Measurements from ENCODE around the gene STIMATE. TPM values are rescaled to one million over a fixed set of nuclear protein-coding genes. Genes with fewer than 3 reads are reported as not detected.

The STIMATE gene
- total and polyA plus RNA-seq, 2 of the 4 experiments (the other 2 are of a cell fraction), result 10.6 to 17.8 TPM

DNA sequence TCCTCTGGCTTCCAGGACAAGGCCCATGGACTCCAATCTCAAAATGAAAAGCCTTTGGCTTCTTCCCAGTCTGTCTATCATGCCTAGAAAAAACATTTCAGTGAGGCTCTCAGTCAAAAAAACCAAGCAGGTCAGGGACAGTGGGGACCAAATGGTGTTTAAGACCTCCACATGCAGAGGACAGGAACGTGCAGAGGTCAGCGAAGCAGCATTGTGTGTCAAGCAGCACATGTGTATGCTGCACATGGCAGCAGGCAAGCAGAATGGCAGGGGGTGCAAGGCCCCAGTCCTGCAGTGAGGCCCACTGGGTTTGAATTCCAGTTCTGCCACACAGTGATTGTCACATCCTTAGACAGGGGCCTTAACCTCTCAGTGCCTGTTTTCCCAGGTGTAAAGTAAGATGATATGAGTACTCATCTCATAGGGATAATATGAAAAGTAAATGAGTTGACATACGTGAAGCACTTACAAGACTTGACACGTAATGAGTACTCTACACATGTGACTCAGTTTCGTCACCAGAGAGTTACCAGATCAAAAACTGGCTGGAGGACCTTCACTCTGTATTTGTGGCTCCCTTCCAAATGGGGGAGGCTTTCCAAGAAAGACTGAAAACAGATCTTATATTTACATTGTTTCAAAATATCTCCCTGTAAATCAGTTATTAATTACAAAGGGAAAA is 11.2 kb downstream of the STIMATE start:
- TF ChIP-seq FOS (IDR thresholded peaks at IDR 0.05; ENCODE audit: low read depth, low read length) (no peak), MAZ (IDR thresholded peaks at IDR 0.05; ENCODE audit: borderline replicate concordance, low read depth, low read length) (no peak), RFX5 (IDR thresholded peaks at IDR 0.05; ENCODE audit: low read depth, low read length) (no peak), SMC3 (IDR thresholded peaks at IDR 0.05; ENCODE audit: low read depth, low read length) (no peak), MXI1 (IDR thresholded peaks at IDR 0.05; ENCODE audit: borderline replicate concordance, low read depth, low read length) (no peak), RAD21 (IDR thresholded peaks at IDR 0.05; ENCODE audit: low read length) (no peak), BHLHE40 (IDR thresholded peaks at IDR 0.05; ENCODE audit: low read depth, low read length) (no peak), MAFK (IDR thresholded peaks at IDR 0.05; ENCODE audit: low read depth, low read length) (no peak), CEBPB (IDR thresholded peaks at IDR 0.05; ENCODE audit: low read depth, low read length) (no peak), NFE2L2 (IDR thresholded peaks at IDR 0.05; ENCODE audit: low read depth, low read length) (no peak), POLR2A (IDR thresholded peaks at IDR 0.05; ENCODE audit: low read depth, low read length) (no peak), RCOR1 (IDR thresholded peaks at IDR 0.05; ENCODE audit: insufficient replicate concordance, low read length) (no peak)
- TF ChIP-seq, protein P1, sequence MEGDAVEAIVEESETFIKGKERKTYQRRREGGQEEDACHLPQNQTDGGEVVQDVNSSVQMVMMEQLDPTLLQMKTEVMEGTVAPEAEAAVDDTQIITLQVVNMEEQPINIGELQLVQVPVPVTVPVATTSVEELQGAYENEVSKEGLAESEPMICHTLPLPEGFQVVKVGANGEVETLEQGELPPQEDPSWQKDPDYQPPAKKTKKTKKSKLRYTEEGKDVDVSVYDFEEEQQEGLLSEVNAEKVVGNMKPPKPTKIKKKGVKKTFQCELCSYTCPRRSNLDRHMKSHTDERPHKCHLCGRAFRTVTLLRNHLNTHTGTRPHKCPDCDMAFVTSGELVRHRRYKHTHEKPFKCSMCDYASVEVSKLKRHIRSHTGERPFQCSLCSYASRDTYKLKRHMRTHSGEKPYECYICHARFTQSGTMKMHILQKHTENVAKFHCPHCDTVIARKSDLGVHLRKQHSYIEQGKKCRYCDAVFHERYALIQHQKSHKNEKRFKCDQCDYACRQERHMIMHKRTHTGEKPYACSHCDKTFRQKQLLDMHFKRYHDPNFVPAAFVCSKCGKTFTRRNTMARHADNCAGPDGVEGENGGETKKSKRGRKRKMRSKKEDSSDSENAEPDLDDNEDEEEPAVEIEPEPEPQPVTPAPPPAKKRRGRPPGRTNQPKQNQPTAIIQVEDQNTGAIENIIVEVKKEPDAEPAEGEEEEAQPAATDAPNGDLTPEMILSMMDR (conservative IDR thresholded peaks at IDR 0.05; ENCODE audit: low read depth, low read length), result no peak
- TF ChIP-seq, protein P2, sequence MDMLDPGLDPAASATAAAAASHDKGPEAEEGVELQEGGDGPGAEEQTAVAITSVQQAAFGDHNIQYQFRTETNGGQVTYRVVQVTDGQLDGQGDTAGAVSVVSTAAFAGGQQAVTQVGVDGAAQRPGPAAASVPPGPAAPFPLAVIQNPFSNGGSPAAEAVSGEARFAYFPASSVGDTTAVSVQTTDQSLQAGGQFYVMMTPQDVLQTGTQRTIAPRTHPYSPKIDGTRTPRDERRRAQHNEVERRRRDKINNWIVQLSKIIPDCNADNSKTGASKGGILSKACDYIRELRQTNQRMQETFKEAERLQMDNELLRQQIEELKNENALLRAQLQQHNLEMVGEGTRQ (IDR thresholded peaks at IDR 0.05; ENCODE audit: low read depth, low read length), result no peak
- no peak overlapping the region for H2BK5ac ChIP-seq (ENCODE audit: low read depth, low read length, poor library complexity, severe bottlenecking)
- H2BK15ac ChIP-seq (ENCODE audit: low read depth, low read length), result no peak overlapping the region
- ATAC-seq (ENCODE audit: low read depth), result no peak
- H3K36me3 ChIP-seq (ENCODE audit: control insufficient read depth, insufficient read depth, low read length), result peaks cover 2% of the 10 kb centered on the region; the same call in 1 of the 2 replicates
- H3K4ac ChIP-seq (ENCODE audit: low read depth, low read length), result no peak overlapping the region
- peaks cover 40 to 63% of the 10 kb centered on the region in 2 experiments for H3K79me1 ChIP-seq (ENCODE audit: low read depth in 1 of 2, low read length in 2 of 2)
- H3K56ac ChIP-seq (ENCODE audit: extremely low read depth, insufficient read depth, low read length), result no peak overlapping the region
- H4K8ac ChIP-seq (ENCODE audit: low read depth in 2 of 2, low read length in 2 of 2), result no peak overlapping the region
- H3K4me3 ChIP-seq (ENCODE audit: insufficient read depth, low read depth, low read length), result no peak overlapping the region
- H2AK9ac ChIP-seq (replicated peaks; ENCODE audit: low read depth, low read length, poor library complexity), result no peak overlapping the region
- dilution Hi-C loops (cut with HindIII; ENCODE audit: low sequenced_read_pairs, unreplicated experiment), result no loop called here
- H3K14ac ChIP-seq (replicated peaks; ENCODE audit: low read depth, low read length), result no peak overlapping the region
- H3K18ac ChIP-seq (ENCODE audit: low read depth, low read length), result no peak overlapping the region
- ChIA-PET CTCF (no interaction called here), POLR2A (ENCODE audit: unreplicated experiment) (no interaction called here)
- H2BK120ac ChIP-seq (ENCODE audit: low read depth, low read length), result no peak overlapping the region
- no peak overlapping the region for H3K4me2 ChIP-seq (ENCODE audit: low read depth, low read length)
- no peak overlapping the region for H2AK5ac ChIP-seq (ENCODE audit: low read depth, low read length)
- no TSS peak for BruUV-seq (replicated peaks)
- no peak for DNase-seq
- in situ Hi-C loops (cut with MboI; ENCODE audit: low sequenced_read_pairs), result no loop called here
- intact Hi-C loops (cut with micrococcal nuclease), result no loop called here
- peaks cover 4% of the 10 kb centered on the region; the same call in 1 of the 2 replicates for H4K20me1 ChIP-seq (ENCODE audit: insufficient read depth, low read length)
- no peak overlapping the region for H4K5ac ChIP-seq (ENCODE audit: low read depth, low read length)
- H3K27me3 ChIP-seq (ENCODE audit: control insufficient read depth, insufficient read depth, low read length), result no peaks in the 10 kb centered on the region
- no peak overlapping the region for H2AFZ ChIP-seq (replicated peaks; ENCODE audit: low read length, poor library complexity)
- H3K23ac ChIP-seq (ENCODE audit: low read depth, low read length), result no peak overlapping the region
- no peak overlapping the region for H4K91ac ChIP-seq (ENCODE audit: insufficient read depth, low read depth, low read length)
- H2BK20ac ChIP-seq (ENCODE audit: low read depth, low read length), result no peak overlapping the region
- H3K9ac ChIP-seq (ENCODE audit: low read depth, low read length), result no peak overlapping the region
- WGBS, 2 experiments (ENCODE audit: extremely low coverage in 2 of 2, insufficient read length in 1 of 2), result 89% methylated on average over 3 of the region's 5 CpGs; no CpG with 5 or more reads in 1 of the 2 experiments
- H3K9me3 ChIP-seq (ENCODE audit: control insufficient read depth, insufficient read depth, low read length), result no peaks in the 10 kb centered on the region
- peaks cover 18% of the 10 kb centered on the region for H3K9me1 ChIP-seq (ENCODE audit: insufficient read depth, low read length)
- H3K27ac ChIP-seq (ENCODE audit: insufficient read depth, low read length), result no peak overlapping the region
- peaks cover 9% of the 10 kb centered on the region for H3K4me1 ChIP-seq (ENCODE audit: control insufficient read depth, insufficient read depth, low read length)

All from IMR-90 (cell line).